H1 (cell line): Measurements from ENCODE around the gene TUBGCP5. TPM values are rescaled to one million over a fixed set of nuclear protein-coding genes. Genes with fewer than 3 reads are reported as not detected.

ENCODE experiments used
- CTCF ChIA-PET: fragments of 300-600 bp; sonication (Branson Sonifier 250); formaldehyde crosslinking; loops from one replicate; lab custom pipeline; 2021; ENCODE audit not compliant: partially characterized antibody; lab: Charles Lee
- POLR2A ChIA-PET: fragments of 300-600 bp; sonication (Branson Sonifier 250); formaldehyde crosslinking; loops from one replicate; lab custom pipeline; 2021; ENCODE audit warnings: inconsistent platforms; ENCODE audit not compliant: partially characterized antibody; lab: Charles Lee
- DNase-seq, 2 experiments: peaks; one replicate each; pipeline versions ENCODE4 v3.0.0 to v3.0.0-alpha.2; 2010 to 2022; ENCODE audit warnings: low spot score in 2 of 2, low read depth in 1 of 2, mixed read lengths in 1 of 2
- FAIRE-seq: peaks from 2 replicates; lab custom pipeline; 2011; peaks lifted over from hg19 to GRCh38; lab: Jason Lieb, UNC
- H2AFZ ChIP-seq: 2 replicates; pipeline ENCODE4 v1.8.1; 2012; ENCODE audit warnings: low read length, inconsistent platforms
- H2AK5ac ChIP-seq: 2 replicates; pipeline ENCODE4 v1.6.1; 2013; ENCODE audit warnings: low read depth, low read length
- H2BK120ac ChIP-seq: replicated peaks from 2 replicates; pipeline ENCODE3; 2013; ENCODE audit warnings: low read depth, low read length, inconsistent platforms
- H2BK12ac ChIP-seq: 2 replicates; pipeline ENCODE4 v1.6.1; 2013; ENCODE audit warnings: low read depth, low read length
- H2BK15ac ChIP-seq: 2 replicates; pipeline ENCODE4 v1.6.1; 2013; ENCODE audit warnings: low read length
- H2BK20ac ChIP-seq: 2 replicates; pipeline ENCODE4 v1.6.1; 2013; ENCODE audit warnings: low read length
- H2BK5ac ChIP-seq: 2 replicates; pipeline ENCODE4 v1.6.1; 2013; ENCODE audit warnings: low read depth, low read length
- H3K14ac ChIP-seq: 2 replicates; pipeline ENCODE4 v1.6.1; 2013; ENCODE audit warnings: inconsistent platforms; ENCODE audit not compliant: insufficient read length
- H3K18ac ChIP-seq: 2 replicates; pipeline ENCODE4 v1.6.1; 2013; ENCODE audit warnings: low read length; ENCODE audit errors: extremely low read depth
- H3K23ac ChIP-seq: 2 replicates; pipeline ENCODE4 v1.6.1; 2013; ENCODE audit warnings: inconsistent platforms; ENCODE audit not compliant: insufficient read length
- H3K23me2 ChIP-seq: 2 replicates; pipeline ENCODE4 v1.6.1; 2013; ENCODE audit warnings: low read depth, low read length
- H3K27ac ChIP-seq: 2 replicates; pipeline ENCODE4 v1.6.1; 2011; ENCODE audit warnings: low read depth, low read length, inconsistent platforms
- H3K27me3 ChIP-seq, 4 experiments: replicated peaks in 1 of 4; 1 replicate in 1 of 4; 2 replicates in 3 of 4; pipeline versions ENCODE4 v1.6.1 to v1.8.1; 2011 to 2013; ENCODE audit warnings: low read length in 3 of 4, mild to moderate bottlenecking in 3 of 4, inconsistent platforms in 2 of 4, mixed read lengths in 2 of 4, moderate library complexity in 1 of 4; ENCODE audit not compliant: control insufficient read depth in 3 of 4, insufficient read depth in 3 of 4; ENCODE audit errors: extremely low read depth in 1 of 4
- H3K36me3 ChIP-seq, 4 experiments: 2 replicates each; pipeline versions ENCODE4 v1.6.1 to v1.8.1; 2011 to 2013; ENCODE audit warnings: mild to moderate bottlenecking in 4 of 4, low read length in 3 of 4, moderate library complexity in 2 of 4, control low read depth in 1 of 4, inconsistent platforms in 1 of 4; ENCODE audit not compliant: insufficient read depth in 4 of 4, control insufficient read depth in 2 of 4
- H3K4ac ChIP-seq: replicated peaks from 2 replicates; pipeline ENCODE3; 2013; ENCODE audit warnings: low read length, low read depth, mixed read lengths, inconsistent platforms; ENCODE audit not compliant: insufficient read length
- H3K4me1 ChIP-seq, 4 experiments: replicated peaks in 1 of 4; 1 replicate in 1 of 4; 2 replicates in 3 of 4; pipeline versions ENCODE4 v1.6.1 to v1.8.1; 2011 to 2013; ENCODE audit warnings: low read length in 3 of 4, inconsistent platforms in 2 of 4, mixed read lengths in 1 of 4; ENCODE audit not compliant: insufficient read depth in 4 of 4, control insufficient read depth in 3 of 4
- H3K4me2 ChIP-seq, 2 experiments: 2 replicates each; pipeline versions ENCODE4 v1.6.1 to v1.8.1; 2011 to 2013; ENCODE audit warnings: low read depth in 2 of 2, low read length in 2 of 2, control low read depth in 1 of 2, inconsistent platforms in 1 of 2, mild to moderate bottlenecking in 1 of 2; ENCODE audit not compliant: insufficient read depth in 1 of 2
- H3K4me3 ChIP-seq, 4 experiments: fragments of 200-600, 300-600 bp in 1 of 4; sonication (generic), shearing (Covaris generic), sonication (Bioruptor Twin) in 1 of 4; 2 replicates each; pipeline versions ENCODE4 v1.5.1 to v1.8.1; 2011 to 2016; ENCODE audit warnings: low read length in 4 of 4, low read depth in 3 of 4, control low read depth in 2 of 4, inconsistent platforms in 2 of 4, mild to moderate bottlenecking in 2 of 4, mixed read lengths in 1 of 4, moderate library complexity in 1 of 4; ENCODE audit not compliant: insufficient read depth in 2 of 4; ENCODE audit errors: extremely low read depth in 1 of 4
- H3K56ac ChIP-seq: replicated peaks from 2 replicates; pipeline ENCODE3; 2013; ENCODE audit warnings: low read depth, mild to moderate bottlenecking, mixed read lengths, low read length, inconsistent platforms; ENCODE audit not compliant: insufficient read length
- H3K79me1 ChIP-seq: 2 replicates; pipeline ENCODE4 v1.6.1; 2013; ENCODE audit warnings: low read depth, low read length, control low read depth
- H3K79me2 ChIP-seq, 2 experiments: 2 replicates each; pipeline versions ENCODE4 v1.6.1 to v1.8.1; 2012 to 2013; ENCODE audit warnings: low read length in 2 of 2, mild to moderate bottlenecking in 2 of 2, inconsistent platforms in 1 of 2; ENCODE audit not compliant: insufficient read depth in 2 of 2, control insufficient read depth in 1 of 2
- H3K9ac ChIP-seq, 4 experiments: replicated peaks in 1 of 4; 1 replicate in 1 of 4; 2 replicates in 3 of 4; pipeline versions ENCODE4 v1.6.1 to v1.8.1; 2011 to 2013; ENCODE audit warnings: low read depth in 3 of 4, low read length in 3 of 4, control low read depth in 2 of 4, mild to moderate bottlenecking in 2 of 4, moderate library complexity in 2 of 4, inconsistent platforms in 1 of 4; ENCODE audit errors: extremely low read depth in 1 of 4
- H3K9me3 ChIP-seq, 2 experiments: 2 replicates each; pipeline versions ENCODE4 v1.6.1 to v1.8.1; 2012 to 2013; ENCODE audit warnings: mild to moderate bottlenecking in 2 of 2, moderate library complexity in 2 of 2, control low read depth in 1 of 2, inconsistent platforms in 1 of 2, low read depth in 1 of 2, low read length in 1 of 2, mixed read lengths in 1 of 2; ENCODE audit not compliant: insufficient read depth in 2 of 2
- H4K20me1 ChIP-seq, 2 experiments: replicated peaks in 1 of 2; 2 replicates each; pipeline versions ENCODE3 to v1.8.1; 2011 to 2013; ENCODE audit warnings: inconsistent platforms in 2 of 2, low read length in 2 of 2, mild to moderate bottlenecking in 1 of 2; ENCODE audit not compliant: insufficient read depth in 2 of 2, control insufficient read depth in 1 of 2
- H4K5ac ChIP-seq: 2 replicates; pipeline ENCODE4 v1.6.1; 2013; ENCODE audit warnings: low read length, low read depth, mixed read lengths, inconsistent platforms; ENCODE audit not compliant: insufficient read length
- H4K8ac ChIP-seq: 2 replicates; pipeline ENCODE4 v1.8.0; 2013; ENCODE audit warnings: mild to moderate bottlenecking, moderate library complexity, low read length, inconsistent platforms; ENCODE audit not compliant: insufficient read depth; ENCODE audit errors: extremely low read depth
- H4K91ac ChIP-seq: replicated peaks from 2 replicates; pipeline ENCODE3; 2013; ENCODE audit warnings: low read length, mixed read lengths, inconsistent platforms; ENCODE audit not compliant: insufficient read length
- RFX5 ChIP-seq: IDR thresholded peaks from 2 replicates; pipeline ENCODE4 v1.6.1; 2011; ENCODE audit warnings: low read depth, low read length, improper control_type of control experiment, borderline replicate concordance
- WGBS, 2 experiments: shearing (Covaris generic) in 1 of 2; methylation state at CpG; one replicate each; pipeline versions ENCODE4 v1.1.6 to v1.1.7; 2013 to 2015; ENCODE audit warnings: low lambda C conversion rate in 2 of 2, mixed read lengths in 2 of 2, inconsistent platforms in 1 of 2, low coverage in 1 of 2, missing lambda C conversion rate in 1 of 2; ENCODE audit not compliant: insufficient replicate concordance in 2 of 2, insufficient coverage in 1 of 2, insufficient read length in 1 of 2; ENCODE audit errors: extremely low coverage in 1 of 2, missing lambda C conversion rate in 1 of 2; 5-methylcytosine and 5-hydroxymethylcytosine counted together
- polyA plus RNA-seq, 7 experiments: library from polyadenylated mRNA; depleted of rRNA in 3 of 7; stranded (reverse) in 5 of 7; unstranded in 2 of 7; fragments of >200 nt in 5 of 7; fragments of 200-250 nt in 2 of 7; gene quantifications; 1 replicate in 5 of 7; 2 replicates in 1 of 7; 4 replicates in 1 of 7; pipeline versions ENCODE4 v1.2.1 to v1.2.3, GENCODE V29; 2011 to 2013; ENCODE audit warnings: missing spikeins in 2 of 7, mixed read lengths in 2 of 7
- total RNA-seq: library from RNA; stranded (reverse); fragmentation: NEBNext Ultra II Directional; extraction: Animal tissue kit (Norgen Biotek cat#: 25700); gene quantifications from 2 replicates; pipeline ENCODE4 v1.2.1, GENCODE V29; 2021

TUBGCP5 gene
- total and polyA plus RNA-seq, 2 of the 8 experiments (the other 6 are each of a cell fraction or from before 2014, with no cell fraction given) = 6.3 to 12.5 TPM

DNA sequence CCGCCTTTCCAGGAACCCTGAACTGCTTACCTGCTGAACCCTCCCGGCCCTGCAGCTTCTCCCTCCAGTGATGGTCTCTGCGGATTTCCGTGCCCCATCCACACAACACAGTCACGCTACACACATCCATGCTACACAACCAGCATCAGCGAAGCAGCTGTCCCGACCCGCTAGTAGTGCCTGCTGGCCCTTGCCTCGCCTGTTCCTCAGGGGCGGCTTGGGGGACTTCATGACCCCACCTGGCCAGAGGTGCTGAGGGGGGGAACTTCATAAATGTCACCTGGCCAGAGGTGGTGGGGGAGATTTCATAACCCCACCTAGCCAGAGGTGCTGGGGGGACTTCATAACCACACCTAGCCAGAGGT lies 530 bp upstream of the TUBGCP5 start:
- Histone ChIP-seq H3K27ac (peak overlapping the region; percentile 21; the same call in 1 of the 2 replicates), H3K4ac (peak overlapping the region; percentile 53), H3K4me3 (peak overlapping the region; percentile 50 to 78 (median 73)), H3K56ac (peak overlapping the region; percentile 77), H3K4me2 (peak overlapping the region; percentile 76 to 92), H3K9me3 (peaks cover 0 to 3% of the 10 kb centered on the region in 2 experiments; a peak in 1 of 4 replicates), H3K27me3 (no peaks in the 10 kb centered on the region), H3K36me3 (peaks cover 3 to 6% (median 5%) of the 10 kb centered on the region in 4 experiments; a peak in 6 of 8 replicates), H4K91ac (peak overlapping the region; percentile 34), H3K79me2 (peaks cover 0 to 2% of the 10 kb centered on the region in 2 experiments; a peak in 1 of 4 replicates), H3K18ac (peak overlapping the region; percentile 71), H2BK12ac (no peak overlapping the region), H2BK120ac (no peak overlapping the region), H3K9ac (peak overlapping the region; percentile 74 to 92 (median 82)), H2BK15ac (0 out of 2 replicates have a peak overlapping the region, but pooled peaks have one; percentile 53), H4K8ac (peak overlapping the region; percentile 99), H3K23me2 (peaks cover 6% of the 10 kb centered on the region), H3K79me1 (peaks cover 2% of the 10 kb centered on the region; the same call in 1 of the 2 replicates), H2BK20ac (no peak overlapping the region), H4K5ac (peak overlapping the region; percentile 77), H2BK5ac (peak overlapping the region; percentile 44), H3K14ac (no peak overlapping the region), H4K20me1 (no peaks in the 10 kb centered on the region), H2AFZ (peak overlapping the region; percentile 98), H2AK5ac (no peak overlapping the region), H3K4me1 (peaks cover 0 to 3% (median 2%) of the 10 kb centered on the region in 4 experiments; a peak in 2 of 7 replicates), H3K23ac (no peak overlapping the region)
- FAIRE-seq (no peak), DNase-seq (no peak)
- POLR2A ChIA-PET = interaction anchor here (0.8 to 1.3 kb wide), 6 partner anchors 10 to 114 kb away, joined by 3 to 5 read pairs (median 3); no protein-coding TSS in a partner anchor
- 46% methylated on average over 10 of the region's 10 CpGs; no CpG with 5 or more reads in 1 of the 2 experiments for WGBS, 2 experiments
- CTCF ChIA-PET = interaction anchor here (0.6 to 1.1 kb wide), 3 partner anchors 9 to 40 kb away, joined by 3 to 5 read pairs (median 4); no protein-coding TSS in a partner anchor
- TF ChIP-seq RFX5 = no peak
